GM19351 (cell line): ENCODE measurements around the gene CEACAM21.

Experiments used
- ATAC-seq: cut with Tn5 transposase; IDR thresholded peaks from one replicate; pipeline ENCODE4 v1.9.1; 2021; ENCODE audit warnings: mild to moderate bottlenecking, moderate library complexity; ENCODE audit not compliant: unreplicated experiment

CEACAM21 gene

GRCh38 chr19:41616792-41617621 is 41.0 kb downstream of the CEACAM21 start:
- no peak for ATAC-seq

- no peak for ATAC-seq
Observed at GRCh38 chr19:41617941-41618730, 42.2 kb downstream of the CEACAM21 start.

GRCh38 chr19:41619018-41619556 is 43.1 kb downstream of the CEACAM21 start:
- ATAC-seq: no peak

- ATAC-seq: no peak
Observed at GRCh38 chr19:41620171-41620570, 44.2 kb downstream of the CEACAM21 start.

GRCh38 chr19:41621226-41621625 is 45.3 kb downstream of the CEACAM21 start:
- ATAC-seq: no peak

- ATAC-seq: no peak
Observed at GRCh38 chr19:41621654-41622053, 45.7 kb downstream of the CEACAM21 start.

- no peak for ATAC-seq
Observed at GRCh38 chr19:41623360-41623759, 47.4 kb downstream of the CEACAM21 start.

GRCh38 chr19:41624515-41624914 is 48.5 kb downstream of the CEACAM21 start:
- ATAC-seq: no peak

GRCh38 chr19:41624937-41625336 is 49.0 kb downstream of the CEACAM21 start:
- no peak for ATAC-seq

- no peak for ATAC-seq
Observed at GRCh38 chr19:41626278-41626677, 50.3 kb downstream of the CEACAM21 start.

GRCh38 chr19:41626877-41627276 is 50.9 kb downstream of the CEACAM21 start, which contains the start of gene CEACAM4:
TSS of gene CEACAM4 (minus strand) at chr19:41627074. CDS start at chr19:41626963, 111 bp downstream.
- no peak for ATAC-seq

GRCh38 chr19:41627966-41628675 is 52.2 kb downstream of the CEACAM21 start:
- no peak for ATAC-seq
